Gastroesophageal sphincter (tissue), 4 donors: ENCODE measurements around the gene SPRTN. TPM values are rescaled to one million over a fixed set of nuclear protein-coding genes. Genes with fewer than 3 reads are reported as not detected.

Experiments
- ATAC-seq: fragments of 150-250 bp; one replicate; pipeline ENCODE4 v1.9.1; 2016; ENCODE audit warnings: mild to moderate bottlenecking, moderate library complexity
- H3K27ac ChIP-seq, 4 donors: fragments of 200-600 bp; sonication (generic) in 3 of 4; 1 replicate in 3 of 4; 2 replicates in 1 of 4; pipeline ENCODE4 v1.5.1; 2016 to 2019
- H3K27me3 ChIP-seq: fragments of 200-600 bp; sonication (generic); one replicate; pipeline ENCODE4 v1.5.1; 2019
- H3K36me3 ChIP-seq, 2 donors: fragments of 200-600 bp; sonication (generic); one replicate each; pipeline ENCODE4 v1.5.1; 2019; ENCODE audit warnings: control low read depth in 1 of 2
- H3K4me1 ChIP-seq, 3 donors: fragments of 200-600 bp; sonication (generic); 1 replicate in 2 of 3; 2 replicates in 1 of 3; pipeline ENCODE4 v1.5.1; 2016 to 2019; ENCODE audit warnings: control low read depth in 2 of 3
- H3K4me3 ChIP-seq, 2 donors: fragments of 200-600 bp; sonication (generic); one replicate each; pipeline ENCODE4 v1.5.1; 2019; ENCODE audit warnings: mild to moderate bottlenecking in 1 of 2, moderate library complexity in 1 of 2
- H3K9me3 ChIP-seq, 3 donors: fragments of 200-600 bp; sonication (generic); one replicate each; pipeline ENCODE4 v1.5.1; 2017 to 2019; ENCODE audit warnings: control low read depth in 2 of 3
- EP300 ChIP-seq: sonication (generic); formaldehyde crosslinking; IDR thresholded peaks from one replicate; pipeline ENCODE4 v1.6.1; 2017; ENCODE audit warnings: antibody characterized with exemption, mild to moderate bottlenecking
- POLR2A ChIP-seq, 2 donors: fragments of 450-650 bp; IDR thresholded peaks; one replicate each; pipeline ENCODE4 v1.6.1; 2017; ENCODE audit warnings: antibody characterized with exemption in 2 of 2, mild to moderate bottlenecking in 2 of 2, moderate library complexity in 1 of 2
- POLR2AphosphoS5 ChIP-seq: sonication (generic); formaldehyde crosslinking; IDR thresholded peaks from one replicate; pipeline ENCODE4 v1.6.1; 2017; ENCODE audit warnings: antibody characterized with exemption
- WGBS, 2 donors: methylation state at CpG; one replicate each; pipeline ENCODE4 v1.1.5; 2018; ENCODE audit warnings: low coverage in 1 of 2; 5-methylcytosine and 5-hydroxymethylcytosine counted together
- total RNA-seq, 4 donors: library from RNA; depleted of rRNA; stranded (reverse); fragments of >200 nt; gene quantifications; one replicate each; pipeline ENCODE4 v1.1.0, GENCODE V29; 2016
- TF ChIP-seq, protein P1 (sequence below), 4 experiments: fragments of 200-600 bp in 2 of 4; fragments of 450-650 bp in 2 of 4; sonication (generic) in 1 of 4; IDR thresholded peaks; one replicate each; pipeline ENCODE4 v1.5.1; 2017 to 2019; ENCODE audit warnings: antibody characterized with exemption in 4 of 4, mild to moderate bottlenecking in 2 of 4, moderate library complexity in 2 of 4

The SPRTN gene
- total RNA-seq, 4 donors from 2014 or later: 15.3 to 34.7 (median 20.7) TPM

DNA sequence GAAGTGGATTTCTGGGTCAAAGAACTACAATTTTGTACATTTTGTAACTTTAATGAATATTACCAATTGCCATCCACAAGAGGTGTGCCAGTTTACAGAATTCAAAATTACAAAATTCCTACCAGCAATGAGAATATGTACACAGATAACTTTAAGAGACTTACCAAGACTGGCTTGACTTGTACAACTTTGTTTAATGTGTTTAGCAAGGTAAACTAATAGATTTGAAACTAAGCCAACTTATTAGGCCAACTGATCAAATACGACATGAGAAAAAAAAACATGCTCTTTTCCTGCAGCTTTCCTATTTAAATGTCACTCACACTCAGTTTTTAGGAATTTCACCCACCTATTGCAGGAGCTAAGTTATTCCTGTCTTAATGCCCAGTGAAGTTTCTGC is 11.8 kb upstream of the SPRTN start:
- no peak for ATAC-seq
- 63 to 100% methylated on average over 1 of the region's 1 CpG for whole genome bisulfite sequencing, 2 donors
- H3K4me3 ChIP-seq: no peak overlapping the region

DNA sequence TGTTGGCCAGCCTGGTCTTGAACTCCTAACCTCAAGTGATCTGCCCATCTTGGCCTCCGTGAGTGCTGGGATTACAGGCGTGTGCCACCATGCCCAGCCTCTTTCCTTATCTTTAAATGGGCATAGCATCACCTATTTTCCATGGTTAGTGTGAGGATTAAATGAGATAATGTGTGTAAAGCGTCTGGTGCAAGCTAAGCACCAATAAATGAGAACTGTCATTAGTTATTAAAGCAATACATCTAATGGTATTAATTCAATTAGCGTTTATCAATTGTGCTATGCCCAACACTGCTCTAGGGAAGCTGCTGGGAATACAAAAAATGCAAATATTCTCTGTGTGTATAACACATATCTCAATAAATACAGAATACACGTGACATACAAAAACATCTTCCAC is 10.5 kb upstream of the SPRTN start:
- Histone ChIP-seq H3K9me3 (no peaks in the 10 kb centered on the region), H3K4me1 (peaks cover 0 to 5% (median 0%) of the 10 kb centered on the region in 3 donors), H3K36me3 (no peaks in the 10 kb centered on the region), H3K4me3 (no peak overlapping the region), H3K27ac (no peak overlapping the region), H3K27me3 (no peaks in the 10 kb centered on the region)
- TF ChIP-seq POLR2AphosphoS5: no peak
- TF ChIP-seq, protein P1, sequence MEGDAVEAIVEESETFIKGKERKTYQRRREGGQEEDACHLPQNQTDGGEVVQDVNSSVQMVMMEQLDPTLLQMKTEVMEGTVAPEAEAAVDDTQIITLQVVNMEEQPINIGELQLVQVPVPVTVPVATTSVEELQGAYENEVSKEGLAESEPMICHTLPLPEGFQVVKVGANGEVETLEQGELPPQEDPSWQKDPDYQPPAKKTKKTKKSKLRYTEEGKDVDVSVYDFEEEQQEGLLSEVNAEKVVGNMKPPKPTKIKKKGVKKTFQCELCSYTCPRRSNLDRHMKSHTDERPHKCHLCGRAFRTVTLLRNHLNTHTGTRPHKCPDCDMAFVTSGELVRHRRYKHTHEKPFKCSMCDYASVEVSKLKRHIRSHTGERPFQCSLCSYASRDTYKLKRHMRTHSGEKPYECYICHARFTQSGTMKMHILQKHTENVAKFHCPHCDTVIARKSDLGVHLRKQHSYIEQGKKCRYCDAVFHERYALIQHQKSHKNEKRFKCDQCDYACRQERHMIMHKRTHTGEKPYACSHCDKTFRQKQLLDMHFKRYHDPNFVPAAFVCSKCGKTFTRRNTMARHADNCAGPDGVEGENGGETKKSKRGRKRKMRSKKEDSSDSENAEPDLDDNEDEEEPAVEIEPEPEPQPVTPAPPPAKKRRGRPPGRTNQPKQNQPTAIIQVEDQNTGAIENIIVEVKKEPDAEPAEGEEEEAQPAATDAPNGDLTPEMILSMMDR (IDR thresholded peaks at IDR 0.05): no peak
- TF ChIP-seq EP300: no peak
- no peak for TF ChIP-seq POLR2A (IDR thresholded peaks at IDR 0.05)
- 78 to 91% methylated on average over 3 to 4 of the region's 5 CpGs for WGBS, 2 donors
- ATAC-seq: no peak

More for the DNA sequence above, 11.8 kb upstream of the SPRTN start:
- Histone ChIP-seq H3K27me3 (no peaks in the 10 kb centered on the region), H3K4me1 (no peaks in the 10 kb centered on the region), H3K36me3 (no peaks in the 10 kb centered on the region), H3K9me3 (no peaks in the 10 kb centered on the region), H3K27ac (no peak overlapping the region)
- no peak for TF ChIP-seq EP300
- TF ChIP-seq, protein P1 (IDR thresholded peaks at IDR 0.05): no peak
- TF ChIP-seq POLR2AphosphoS5: no peak
- TF ChIP-seq POLR2A (IDR thresholded peaks at IDR 0.05): no peak

DNA sequence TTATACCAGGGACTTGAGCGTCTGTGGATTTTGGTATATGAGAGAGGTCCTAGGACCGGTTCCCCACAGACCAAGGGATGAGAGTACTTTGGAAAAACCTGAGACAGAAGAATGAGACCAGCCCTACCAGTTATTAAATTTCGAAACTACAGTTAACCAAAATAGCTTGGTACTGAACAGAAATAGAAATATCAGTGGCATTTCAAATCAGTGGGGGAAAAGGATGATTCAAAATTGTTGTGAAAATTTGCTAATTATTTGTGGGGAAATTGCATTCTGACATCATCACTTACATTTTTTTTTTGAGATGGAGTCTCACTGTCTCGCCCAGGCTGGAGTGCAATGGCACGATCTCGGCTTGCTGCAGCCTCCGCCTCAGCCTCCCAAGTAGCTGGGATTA is 8.6 kb upstream of the SPRTN start:
- no peaks in the 10 kb centered on the region for H3K27me3 ChIP-seq
- H3K4me1 ChIP-seq: peaks cover 0 to 24% (median 9%) of the 10 kb centered on the region in 3 donors
- no peak for TF ChIP-seq EP300
- no peak for TF ChIP-seq POLR2AphosphoS5
- TF ChIP-seq, protein P1 (IDR thresholded peaks at IDR 0.05): no peak
- TF ChIP-seq POLR2A (IDR thresholded peaks at IDR 0.05): no peak
- WGBS, 2 donors: 89 to 90% methylated on average over 7 of the region's 7 CpGs
- no peak overlapping the region for H3K27ac ChIP-seq
- no peak for ATAC-seq
- H3K36me3 ChIP-seq: no peaks in the 10 kb centered on the region
- no peaks in the 10 kb centered on the region for H3K9me3 ChIP-seq
- H3K4me3 ChIP-seq: no peak overlapping the region

DNA sequence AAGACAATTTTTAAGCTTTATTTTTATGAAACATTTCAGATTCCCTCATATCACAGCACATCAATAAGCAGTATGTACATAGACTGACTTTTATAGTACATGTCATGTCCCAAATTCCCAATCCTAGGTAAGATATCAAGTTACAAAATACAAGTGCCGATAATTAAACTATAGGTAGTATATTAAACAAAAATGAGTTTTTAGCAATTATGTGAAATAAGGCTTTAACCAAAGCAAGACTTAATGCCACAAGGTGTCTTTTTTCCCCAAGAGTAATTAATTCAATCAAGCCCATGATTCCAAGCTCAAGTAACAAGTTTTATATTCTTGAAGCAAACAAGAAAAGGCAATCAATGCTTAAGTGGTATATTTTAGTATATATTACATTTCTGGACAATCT is 5.3 kb upstream of the SPRTN start:
- H3K4me1 ChIP-seq: peaks cover 0 to 51% (median 27%) of the 10 kb centered on the region in 3 donors
- H3K27ac ChIP-seq: no peak overlapping the region
- H3K9me3 ChIP-seq: no peaks in the 10 kb centered on the region
- 92 to 96% methylated on average over 1 of the region's 1 CpG for WGBS, 2 donors
- H3K36me3 ChIP-seq: peaks cover 0 to 4% of the 10 kb centered on the region in 2 donors
- TF ChIP-seq POLR2A (IDR thresholded peaks at IDR 0.05) (no peak), EP300 (no peak), POLR2AphosphoS5 (no peak)
- TF ChIP-seq, protein P1 (IDR thresholded peaks at IDR 0.05): no peak
- H3K27me3 ChIP-seq: no peaks in the 10 kb centered on the region
- no peak for ATAC-seq
- H3K4me3 ChIP-seq: no peak overlapping the region

DNA sequence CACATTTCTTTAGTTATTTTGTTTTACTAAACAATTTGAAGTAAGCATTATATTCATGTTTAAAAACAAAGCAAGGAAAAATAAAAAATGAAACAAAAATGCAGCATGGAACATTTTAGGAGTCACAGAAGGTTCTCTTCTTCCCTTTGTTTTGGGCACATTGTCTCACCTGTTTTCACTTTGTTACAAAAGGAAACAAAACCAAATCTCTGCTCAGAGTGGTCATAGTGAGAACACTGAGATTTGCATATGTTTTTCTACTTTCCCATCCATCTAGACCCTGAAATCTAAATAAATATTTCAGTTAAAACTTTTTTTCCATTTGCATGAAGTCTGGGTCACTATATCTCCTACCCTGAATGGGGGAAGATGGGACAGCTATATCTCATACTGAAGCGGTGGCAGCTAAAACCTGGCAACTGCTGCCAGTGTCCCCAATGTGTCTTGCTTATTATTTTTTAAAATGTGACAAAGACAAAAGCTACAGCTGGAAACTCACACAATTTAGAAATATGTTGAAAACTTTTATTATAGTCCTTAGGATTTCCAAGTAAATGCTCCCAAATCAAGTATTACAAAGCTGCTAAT is 3.9 kb upstream of the SPRTN start:
- Histone ChIP-seq H3K9me3 (no peaks in the 10 kb centered on the region), H3K36me3 (peaks cover 0 to 4% of the 10 kb centered on the region in 2 donors), H3K27me3 (no peaks in the 10 kb centered on the region), H3K4me1 (peaks cover under 1 to 56% (median 29%) of the 10 kb centered on the region in 3 donors), H3K4me3 (peak overlapping the region in 1 of 2 donors; percentile 74), H3K27ac (no peak overlapping the region)
- WGBS, 2 donors: 85% methylated on average over 1 of the region's 1 CpG; no CpG with 5 or more reads in 1 of the 2 donors
- TF ChIP-seq EP300 (no peak), POLR2A (IDR thresholded peaks at IDR 0.05) (no peak), POLR2AphosphoS5 (no peak)
- TF ChIP-seq, protein P1 (IDR thresholded peaks at IDR 0.05): no peak
- no peak for ATAC-seq
